Nucleus accumbens (tissue), 56 donors: ENCODE measurements around the gene COL23A1.

Experiments
- DNase-seq, 56 donors: peaks; one replicate each; lab custom pipeline; 2025; lab: John Stamatoyannopoulos, UW

The COL23A1 gene

GRCh38 chr5:178335302-178336030 lies 254.7 kb downstream of the COL23A1 start:
- DNase-seq, result no peak

GRCh38 chr5:178334861-178335260 lies 255.3 kb downstream of the COL23A1 start:
- no peak for DNase-seq

- DNase-seq, result no peak
These were observed 256.2 kb downstream of the COL23A1 start for GRCh38 chr5:178333821-178334481.

- DNase-seq, result peak in 3 of 56 donors; percentile 39 to 58 (median 46)
These were observed 258.0 kb downstream of the COL23A1 start for GRCh38 chr5:178332210-178332641.

GRCh38 chr5:178331491-178331996 lies 258.6 kb downstream of the COL23A1 start:
- DNase-seq, result peak in 55 of 56 donors; percentile 40 to 92 (median 79)

GRCh38 chr5:178330791-178331404 lies 259.3 kb downstream of the COL23A1 start:
- peak in 14 of 56 donors; percentile 9 to 64 (median 36) for DNase-seq

GRCh38 chr5:178328826-178329730 lies 261.1 kb downstream of the COL23A1 start:
- no peak for DNase-seq

- no peak for DNase-seq
These were observed 262.1 kb downstream of the COL23A1 start for GRCh38 chr5:178327931-178328711.

GRCh38 chr5:178327446-178327845 lies 262.7 kb downstream of the COL23A1 start:
- no peak for DNase-seq

- DNase-seq, result no peak
These were observed 263.8 kb downstream of the COL23A1 start for GRCh38 chr5:178326374-178326715.

- DNase-seq, result no peak
These were observed 264.4 kb downstream of the COL23A1 start for GRCh38 chr5:178325679-178326373.

GRCh38 chr5:178325311-178325678 lies 264.9 kb downstream of the COL23A1 start:
- DNase-seq, result no peak

- DNase-seq, result no peak
These were observed 265.5 kb downstream of the COL23A1 start for GRCh38 chr5:178324481-178325310.

GRCh38 chr5:178323961-178324360 lies 266.2 kb downstream of the COL23A1 start:
- no peak for DNase-seq

GRCh38 chr5:178323541-178323865 lies 266.7 kb downstream of the COL23A1 start:
- DNase-seq, result no peak

- no peak for DNase-seq
These were observed 267.3 kb downstream of the COL23A1 start for GRCh38 chr5:178322736-178323540.

GRCh38 chr5:178320281-178320855 lies 269.8 kb downstream of the COL23A1 start:
- no peak for DNase-seq
